GM12865 (cell line): ENCODE data around the gene VASH1.
"Not testable (repeated sequence)": the region's sequence is repeated elsewhere in the genome, so short reads cannot be mapped to it uniquely, and the experiment has no call there.

Source experiments
- DNase-seq: peaks from one replicate; pipeline ENCODE4 v3.0.0; 2010; ENCODE audit warnings: low read depth
- H3K4me3 ChIP-seq: 2 replicates; pipeline ENCODE4 v1.5.1; 2011; ENCODE audit warnings: mild to moderate bottlenecking, low read depth, low read length, control low read depth
- TF ChIP-seq, protein P1 (sequence below): IDR thresholded peaks from 2 replicates; pipeline ENCODE4 v1.5.1; 2011; ENCODE audit warnings: low read length, control low read depth, low read depth, inconsistent platforms; ENCODE audit not compliant: insufficient read depth; ENCODE audit errors: missing control alignments

VASH1 gene

GRCh38 chr14:76727384-76727783, 33.9 kb upstream of the VASH1 start:
- TF ChIP-seq, protein P1, sequence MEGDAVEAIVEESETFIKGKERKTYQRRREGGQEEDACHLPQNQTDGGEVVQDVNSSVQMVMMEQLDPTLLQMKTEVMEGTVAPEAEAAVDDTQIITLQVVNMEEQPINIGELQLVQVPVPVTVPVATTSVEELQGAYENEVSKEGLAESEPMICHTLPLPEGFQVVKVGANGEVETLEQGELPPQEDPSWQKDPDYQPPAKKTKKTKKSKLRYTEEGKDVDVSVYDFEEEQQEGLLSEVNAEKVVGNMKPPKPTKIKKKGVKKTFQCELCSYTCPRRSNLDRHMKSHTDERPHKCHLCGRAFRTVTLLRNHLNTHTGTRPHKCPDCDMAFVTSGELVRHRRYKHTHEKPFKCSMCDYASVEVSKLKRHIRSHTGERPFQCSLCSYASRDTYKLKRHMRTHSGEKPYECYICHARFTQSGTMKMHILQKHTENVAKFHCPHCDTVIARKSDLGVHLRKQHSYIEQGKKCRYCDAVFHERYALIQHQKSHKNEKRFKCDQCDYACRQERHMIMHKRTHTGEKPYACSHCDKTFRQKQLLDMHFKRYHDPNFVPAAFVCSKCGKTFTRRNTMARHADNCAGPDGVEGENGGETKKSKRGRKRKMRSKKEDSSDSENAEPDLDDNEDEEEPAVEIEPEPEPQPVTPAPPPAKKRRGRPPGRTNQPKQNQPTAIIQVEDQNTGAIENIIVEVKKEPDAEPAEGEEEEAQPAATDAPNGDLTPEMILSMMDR, result no peak
- H3K4me3 ChIP-seq, result no peak overlapping the region
- no peak for DNase-seq

DNA sequence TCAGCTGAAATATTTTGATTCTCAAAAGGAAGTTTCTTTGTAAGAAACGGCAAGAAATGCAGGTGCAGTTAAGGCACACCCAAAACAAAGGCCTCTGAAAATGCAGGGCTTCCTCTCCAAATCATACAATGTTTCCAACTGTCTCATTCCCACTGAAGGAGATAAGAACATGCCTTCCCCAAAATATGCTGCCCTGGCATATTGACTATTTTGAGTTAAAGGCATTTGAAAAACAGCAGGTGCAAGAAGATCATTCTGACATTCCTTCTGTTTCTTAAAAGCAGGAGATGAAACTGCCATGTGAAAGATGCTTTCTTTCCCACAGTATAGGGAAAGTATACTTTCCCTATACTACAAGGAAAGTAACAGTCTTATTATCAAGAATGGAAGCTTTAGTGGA, 33.4 kb upstream of the VASH1 start:
- TF ChIP-seq, protein P1, result no peak
- H3K4me3 ChIP-seq, result no peak overlapping the region
- DNase-seq, result no peak

- DNase-seq, result no peak
- no peak overlapping the region for H3K4me3 ChIP-seq
- TF ChIP-seq, protein P1, result no peak
These were observed 32.0 kb upstream of the VASH1 start for GRCh38 chr14:76729258-76729657.

DNA sequence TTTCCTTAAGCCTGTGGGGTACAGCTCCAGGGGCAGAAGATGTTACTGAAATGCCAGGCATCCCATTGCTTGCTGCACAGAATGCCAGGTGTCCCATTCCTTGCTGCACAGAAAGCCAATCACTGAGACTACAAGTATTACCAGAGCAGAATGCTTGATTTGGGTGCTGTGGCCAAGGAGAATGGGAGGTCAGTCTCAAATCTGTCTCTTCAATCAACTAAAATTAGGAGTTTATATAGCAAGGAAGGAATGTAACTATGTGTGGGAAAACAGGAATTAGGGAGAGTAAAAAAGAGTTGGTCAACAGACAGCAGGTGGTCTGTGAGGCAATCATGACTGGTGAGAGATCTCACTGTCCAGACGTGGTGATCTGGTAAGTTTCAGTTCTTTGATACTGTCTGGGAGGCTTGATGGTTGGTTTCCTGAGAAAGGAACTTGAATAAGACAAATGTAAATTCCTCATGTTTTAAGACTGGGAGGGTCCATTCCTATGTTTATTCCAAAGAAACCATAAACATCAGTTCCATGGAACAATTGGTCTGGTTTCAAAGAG, 31.2 kb upstream of the VASH1 start:
- no peak overlapping the region for H3K4me3 ChIP-seq
- no peak for DNase-seq

DNA sequence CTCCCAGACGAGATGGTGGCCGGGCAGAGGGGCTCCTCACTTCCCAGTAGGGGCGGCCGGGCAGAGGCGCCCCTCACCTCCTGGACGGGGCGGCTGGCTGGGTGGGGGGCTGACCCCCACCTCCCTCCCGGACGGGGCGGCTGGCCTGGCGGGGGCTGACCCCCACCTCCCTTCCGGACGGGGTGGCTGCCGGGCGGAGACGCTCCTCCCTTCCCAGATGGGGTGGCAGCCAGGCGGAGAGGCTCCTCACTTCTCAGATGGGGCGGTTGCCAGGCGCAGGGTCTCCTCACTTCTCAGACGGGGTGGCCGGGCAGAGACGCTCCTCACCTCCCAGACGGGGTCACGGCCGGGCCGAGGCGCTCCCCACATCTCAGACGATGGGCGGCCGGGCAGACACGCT, 26.8 kb upstream of the VASH1 start:
- not testable (repeated sequence) for DNase-seq, H3K4me3 ChIP-seq

More for the DNA sequence above, 31.2 kb upstream of the VASH1 start:
- TF ChIP-seq, protein P1, result no peak

GRCh38 chr14:76736514-76736913, 24.8 kb upstream of the VASH1 start:
- no peak for DNase-seq
- TF ChIP-seq, protein P1, result no peak

DNA sequence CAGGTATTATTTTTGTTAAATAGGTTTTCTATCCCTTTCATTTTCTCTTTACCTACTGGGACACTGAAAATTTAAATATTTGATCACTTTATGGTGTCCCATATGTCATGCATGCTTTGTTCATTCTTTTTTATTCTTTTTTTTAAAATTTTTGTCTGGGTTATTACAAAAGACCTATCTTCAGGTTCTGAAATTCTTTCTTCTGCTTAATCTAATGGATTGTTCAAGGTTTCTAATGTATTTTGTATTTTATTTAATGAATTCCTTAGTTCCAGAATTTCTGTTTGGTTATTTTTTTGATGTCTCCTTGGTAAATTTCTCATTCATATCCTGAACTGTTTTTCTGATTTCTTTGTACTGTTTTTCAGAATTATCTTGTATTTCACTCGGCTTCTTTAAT, 20.2 kb upstream of the VASH1 start:
- TF ChIP-seq, protein P1, result no peak
- H3K4me3 ChIP-seq, result no peak overlapping the region
- no peak for DNase-seq

More at GRCh38 chr14:76736514-76736913, 24.8 kb upstream of the VASH1 start:
- H3K4me3 ChIP-seq, result no peak overlapping the region

DNA sequence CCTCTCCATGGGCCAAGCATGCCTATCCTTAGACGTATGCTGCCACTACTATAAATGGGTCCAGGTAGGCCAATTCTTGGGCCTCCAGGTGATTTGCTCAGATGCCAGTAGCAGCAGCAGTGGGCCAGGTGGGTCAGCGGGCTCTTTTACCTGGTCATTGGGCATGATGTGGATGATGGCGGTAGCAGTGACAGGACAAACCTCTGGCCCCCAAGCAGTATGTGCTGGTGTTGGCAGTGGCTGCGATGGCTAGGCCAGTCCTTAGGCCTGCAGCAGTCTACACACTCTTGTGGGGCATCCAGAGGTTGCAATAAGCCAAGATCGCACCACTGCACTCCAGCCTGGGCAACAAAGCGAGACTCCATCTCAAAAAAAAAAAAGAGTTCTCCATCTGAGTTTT, 19.1 kb upstream of the VASH1 start:
- no peak for DNase-seq
- H3K4me3 ChIP-seq, result no peak overlapping the region
- TF ChIP-seq, protein P1, result no peak
